DMS53 treated with DMSO at 0.1 percent for 48 hours (cell line): ENCODE measurements around the gene ERBB2.
A peak's percentile ranks its signal among the peaks of the same experiment; 100 is the strongest.
"Not testable (repeated sequence)": the region's sequence is repeated elsewhere in the genome, so short reads cannot be mapped to it uniquely, and the experiment has no call there.

Source experiments
- DNase-seq: peaks from one replicate; lab custom pipeline; 2025; ENCODE audit not compliant: unreplicated experiment; lab: John Stamatoyannopoulos, UW

The ERBB2 gene

GRCh38 chr17:39757931-39758873, 58.3 kb downstream of the ERBB2 start:
- no peak for DNase-seq

DNA sequence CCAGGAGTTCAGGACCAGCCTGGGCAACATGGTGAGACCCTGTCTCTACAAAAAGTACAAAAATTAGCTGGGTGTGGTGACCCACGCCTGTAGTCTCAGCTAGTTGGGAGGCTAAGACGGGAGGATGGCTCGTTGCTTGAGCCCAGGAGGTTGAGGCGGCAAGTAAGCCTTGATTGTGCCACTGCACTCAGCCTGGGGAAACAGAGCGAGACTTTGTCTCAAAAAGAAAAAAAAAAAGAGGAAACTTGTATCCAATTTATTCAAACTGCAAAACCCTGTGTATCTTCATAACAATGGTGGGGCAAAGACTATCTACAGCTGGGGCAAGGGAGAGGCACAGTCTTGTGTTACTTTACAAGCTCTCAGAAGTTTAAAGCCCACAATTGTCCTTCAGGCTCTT, 59.3 kb downstream of the ERBB2 start:
- DNase-seq = no peak

DNA sequence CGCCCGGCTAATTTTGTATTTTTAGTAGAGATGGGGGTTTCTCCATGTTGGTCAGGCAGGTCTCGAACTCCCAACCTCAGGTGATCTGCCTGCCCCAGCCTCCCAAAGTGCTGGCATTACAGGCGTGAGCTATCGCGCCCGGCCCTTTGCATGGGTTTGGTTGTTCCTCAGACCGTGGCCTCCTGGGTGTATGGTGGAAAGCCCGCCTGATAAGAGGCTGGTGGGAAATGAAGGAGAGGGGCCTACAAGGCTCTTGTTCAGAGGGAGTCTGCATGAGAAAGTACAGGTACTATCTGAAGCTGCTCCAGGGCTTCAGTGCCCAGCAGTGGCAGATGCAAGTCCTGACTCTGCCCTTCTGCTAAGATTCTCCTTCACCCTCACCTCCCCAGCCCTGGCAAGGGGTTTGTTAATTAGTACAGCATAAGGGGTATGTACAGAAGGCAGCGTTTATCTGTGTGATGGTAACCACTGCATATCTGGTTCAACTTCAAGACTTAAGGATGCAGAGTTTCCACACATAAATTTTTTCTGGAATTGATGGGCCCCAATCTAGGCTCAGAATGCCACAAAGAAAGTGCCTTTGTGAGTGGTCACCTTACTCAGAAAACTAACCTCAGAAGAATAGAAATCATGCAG, 62.1 kb downstream of the ERBB2 start:
- no peak for DNase-seq

DNA sequence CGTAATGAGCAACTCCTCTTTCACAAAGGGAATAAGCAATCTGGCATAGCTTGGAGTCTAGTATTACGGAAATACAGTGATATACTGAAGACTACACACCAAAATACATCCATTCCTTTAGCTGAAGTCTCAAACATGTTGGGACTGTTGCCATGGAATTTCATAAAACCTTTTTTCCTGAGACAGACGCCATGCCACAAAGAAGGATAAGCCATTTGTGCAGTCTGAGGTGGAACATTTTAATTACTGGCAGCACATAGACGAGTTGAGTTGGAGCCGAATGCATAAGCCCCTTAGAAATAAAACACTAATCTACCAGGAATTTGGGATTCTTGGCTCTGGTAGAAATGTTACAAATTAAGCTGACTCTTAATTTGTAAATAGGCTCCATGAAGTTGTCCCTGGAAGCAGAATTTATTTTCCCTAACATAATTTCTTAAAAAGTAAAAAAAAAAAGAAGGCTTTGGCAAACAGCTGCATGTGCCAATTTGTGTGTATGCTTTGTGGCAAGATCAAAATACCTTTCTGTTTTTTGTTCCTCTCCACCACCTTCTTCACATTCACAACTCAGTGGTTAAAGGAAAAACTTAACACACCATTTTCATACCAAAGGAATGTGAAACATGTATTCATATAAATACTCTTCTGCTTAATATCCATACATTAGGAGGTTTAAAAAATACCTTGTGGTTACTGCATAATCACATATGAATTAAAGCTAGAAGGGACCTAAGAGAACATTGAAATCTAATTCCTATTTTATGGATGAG, 63.4 kb downstream of the ERBB2 start:
- no peak for DNase-seq

DNA sequence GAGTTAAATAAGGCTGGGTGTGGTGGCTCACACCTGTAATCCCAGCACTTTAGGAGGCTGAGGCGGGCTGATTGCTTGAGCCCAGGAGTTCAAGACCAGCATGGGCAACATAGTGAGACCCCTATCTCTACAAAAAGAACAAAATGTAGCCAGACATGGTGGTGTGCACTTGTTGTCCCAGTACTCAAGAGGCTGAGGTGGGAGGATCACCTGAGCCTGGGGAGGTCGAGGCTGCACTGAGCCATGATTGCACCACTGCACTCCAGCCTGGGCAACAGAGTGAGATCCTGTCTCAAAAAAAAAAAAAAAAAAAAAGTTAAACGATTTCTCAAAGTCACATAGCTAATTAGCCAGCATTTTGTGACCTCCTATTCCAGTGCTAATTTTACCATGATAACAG, 64.3 kb downstream of the ERBB2 start:
- not testable (repeated sequence) for DNase-seq

DNA sequence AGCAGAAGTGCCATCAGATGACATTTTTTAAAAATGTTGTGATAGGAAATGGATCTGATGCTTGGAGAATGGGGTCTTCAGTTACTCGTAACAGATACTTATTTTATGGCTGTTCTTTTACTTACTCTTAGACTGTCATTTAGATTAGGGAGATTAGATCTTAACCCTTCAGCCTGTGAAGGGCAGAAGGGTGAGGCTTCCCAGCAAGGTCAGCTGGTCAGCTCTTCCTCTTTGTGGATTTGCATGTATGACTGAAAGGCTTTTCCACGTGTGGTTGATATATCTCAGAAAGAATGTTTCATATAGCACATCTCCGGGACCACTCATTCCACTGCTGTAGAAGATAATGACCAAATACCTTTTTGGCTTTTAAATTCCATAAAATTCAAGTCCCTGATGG, 65.3 kb downstream of the ERBB2 start:
- no peak for DNase-seq

- DNase-seq = no peak
Measured at GRCh38 chr17:39765766-39766165, 65.9 kb downstream of the ERBB2 start.

DNA sequence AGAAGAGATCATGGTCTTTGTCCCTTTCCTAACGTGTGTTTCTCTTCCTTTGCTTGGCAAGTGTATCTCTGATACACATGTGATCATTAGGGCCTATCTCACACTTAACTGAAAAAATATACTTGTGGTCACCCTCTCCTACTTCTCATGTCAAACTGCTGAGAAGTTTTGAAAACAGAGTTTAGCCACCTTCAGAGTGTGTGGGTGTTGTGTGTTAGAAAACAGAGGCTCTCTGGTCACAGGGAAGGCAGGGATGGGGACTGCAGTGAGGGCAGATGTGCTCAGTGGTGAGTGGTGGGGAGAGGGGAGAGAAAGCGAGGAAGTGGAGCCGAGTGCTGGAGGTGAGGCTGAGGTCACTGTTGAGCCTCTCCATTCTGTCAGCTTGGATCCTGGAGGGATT, 67.3 kb downstream of the ERBB2 start:
- DNase-seq = no peak

DNA sequence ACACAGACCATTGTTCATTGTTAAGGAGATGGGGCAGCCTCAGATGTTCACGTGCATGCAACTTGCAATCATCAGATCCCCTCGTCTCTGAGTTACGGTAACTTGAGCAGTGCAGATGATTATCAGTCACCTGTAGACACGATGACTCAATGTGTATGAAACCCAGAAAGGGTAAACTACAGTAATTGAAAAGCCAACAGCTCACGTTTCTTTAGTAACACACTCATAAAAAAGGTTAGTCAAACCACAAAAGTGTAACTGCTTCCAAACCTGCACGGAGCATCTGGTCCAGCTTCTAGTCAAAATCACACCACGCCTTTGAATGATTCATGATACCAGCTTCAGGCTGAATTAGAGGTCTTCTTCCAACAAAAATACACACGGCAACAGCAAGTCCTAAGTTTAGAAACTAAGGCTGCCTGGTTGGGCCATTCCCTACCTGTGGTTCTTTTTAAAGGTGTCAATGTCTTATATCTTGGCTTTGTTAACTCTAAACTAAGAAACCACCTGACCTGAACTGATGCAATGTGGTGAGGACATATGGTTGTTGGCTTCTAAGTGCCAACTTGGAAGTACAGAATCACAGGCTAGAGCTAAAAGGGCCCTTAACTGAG, 70.2 kb downstream of the ERBB2 start:
- DNase-seq = peak; percentile 84

- no peak for DNase-seq
Measured at GRCh38 chr17:39772415-39772814, 72.6 kb downstream of the ERBB2 start.

DNA sequence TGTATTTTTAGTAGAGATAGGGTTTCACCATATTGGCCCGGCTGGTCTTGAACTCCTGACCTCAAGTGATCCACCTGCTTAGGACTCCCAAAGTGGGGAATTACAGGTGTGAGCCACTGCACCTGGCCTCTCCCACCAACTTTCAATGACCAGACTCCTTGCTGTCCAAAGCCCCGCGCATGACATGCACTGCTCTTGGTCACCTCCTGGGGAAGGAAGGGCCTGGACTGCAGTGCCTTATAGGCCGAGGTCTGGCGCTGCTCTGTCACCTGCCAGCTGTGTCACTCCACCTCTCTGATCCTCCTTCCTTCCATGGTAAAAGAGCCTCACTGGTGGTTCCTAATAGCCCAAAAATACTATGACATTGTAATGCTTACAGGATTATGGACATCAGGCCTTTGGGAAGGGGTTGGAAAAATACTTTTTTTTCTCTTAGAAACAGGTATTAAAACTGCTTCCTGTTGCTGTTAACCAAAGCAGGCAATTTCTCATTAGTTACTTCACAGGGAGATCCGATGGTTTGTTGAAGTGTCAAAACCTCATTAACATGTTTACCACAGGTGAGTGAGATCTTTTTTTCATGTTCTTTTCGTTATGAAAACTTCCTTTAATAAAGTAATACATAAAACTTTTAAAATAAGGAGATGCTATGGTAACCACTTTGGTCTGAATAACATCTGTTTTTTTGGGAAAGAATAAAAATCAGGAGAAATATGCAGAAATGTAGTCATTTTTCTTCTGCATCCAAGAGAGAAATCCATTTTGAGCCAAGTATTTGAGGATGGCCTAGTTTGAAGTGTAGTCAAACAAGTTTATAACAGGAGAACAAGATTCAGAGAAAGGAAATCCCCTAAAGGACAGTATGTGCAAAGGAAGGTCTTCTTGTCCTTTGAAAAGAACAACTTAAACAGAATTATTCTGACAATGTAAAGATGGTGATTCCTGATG, 73.4 kb downstream of the ERBB2 start:
- DNase-seq = no peak

DNA sequence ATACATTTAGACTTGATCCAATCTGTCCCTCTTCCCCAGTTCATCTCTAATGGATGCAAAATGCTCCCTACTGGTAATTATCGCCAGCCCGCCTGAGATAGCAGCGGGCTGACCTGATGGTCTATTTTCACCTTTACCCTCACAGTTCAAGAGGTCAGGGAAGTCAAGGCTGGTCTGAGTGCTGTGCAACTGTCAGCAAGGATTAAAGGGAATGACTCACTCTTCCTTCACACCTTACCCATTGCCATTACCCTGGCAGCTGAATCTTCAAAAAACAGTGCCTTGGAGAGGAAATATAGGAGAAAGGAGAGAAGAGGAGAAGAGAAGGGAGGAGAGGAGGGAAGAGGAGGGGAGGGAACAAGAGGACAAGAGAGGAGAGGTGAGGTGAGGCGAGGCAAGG, 74.2 kb downstream of the ERBB2 start:
- no peak for DNase-seq

DNA sequence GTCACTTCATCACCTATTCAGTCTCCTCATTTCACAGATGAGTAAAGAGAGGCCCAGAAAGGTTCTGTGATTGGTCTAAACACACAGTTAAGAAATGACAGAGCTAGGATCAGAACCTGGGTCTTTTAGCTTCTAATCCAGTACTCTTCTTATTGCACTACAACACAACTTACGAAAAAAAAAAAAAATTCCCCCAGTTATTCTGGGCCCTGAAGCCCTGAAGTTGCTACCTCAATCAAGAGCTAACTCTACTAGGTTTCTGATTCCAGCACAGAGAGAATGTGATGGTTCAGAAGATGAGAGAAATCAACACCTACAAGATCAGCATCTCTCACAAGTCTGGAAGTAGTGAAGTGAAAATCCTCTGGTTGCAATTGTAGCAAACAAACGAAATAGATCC, 75.2 kb downstream of the ERBB2 start:
- no peak for DNase-seq

- DNase-seq = no peak
Measured at GRCh38 chr17:39776252-39776651, 76.4 kb downstream of the ERBB2 start.

GRCh38 chr17:39777534-39778365, 77.9 kb downstream of the ERBB2 start:
- no peak for DNase-seq
